IMR-90 (cell line): ENCODE data around the gene CIB2. TPM values are rescaled to one million over a fixed set of nuclear protein-coding genes. Genes with fewer than 3 reads are reported as not detected.

Experiments used
- ATAC-seq: fragments of 200-7000 bp; cut with Tn5 transposase; 2 replicates; pipeline ENCODE4 v1.9.1; 2020; ENCODE audit warnings: low read depth, mild to moderate bottlenecking, moderate library complexity
- BruUV-seq: library from RNA; stranded (reverse); fragments of 400-500 nt; replicated peaks from 2 replicates; lab custom pipeline; 2021; lab: Mats Ljungman, UMichigan
- CTCF ChIA-PET: fragments of 300-600 bp; formaldehyde crosslinking; extraction: SDS; loops from one replicate; lab custom pipeline; 2021; ENCODE audit warnings: antibody characterized with exemption; lab: Yijun Ruan, JAX
- POLR2A ChIA-PET: fragments of 300-600 bp; sonication (Branson Sonifier 250); formaldehyde crosslinking; loops from one replicate; lab custom pipeline; 2022; ENCODE audit warnings: antibody characterized with exemption; ENCODE audit not compliant: unreplicated experiment; lab: Charles Lee
- DNase-seq: peaks from one replicate; pipeline ENCODE4 v3.0.0; 2013
- H2AFZ ChIP-seq: replicated peaks from 2 replicates; pipeline ENCODE3; 2013; ENCODE audit warnings: low read length, mild to moderate bottlenecking; ENCODE audit not compliant: poor library complexity
- H2AK5ac ChIP-seq: 2 replicates; pipeline ENCODE4 v1.6.1; 2013; ENCODE audit warnings: low read depth, low read length, inconsistent platforms
- H2AK9ac ChIP-seq: replicated peaks from 2 replicates; pipeline ENCODE3; 2013; ENCODE audit warnings: mild to moderate bottlenecking, low read depth, low read length, moderate library complexity; ENCODE audit not compliant: poor library complexity
- H2BK120ac ChIP-seq: 2 replicates; pipeline ENCODE4 v1.6.1; 2013; ENCODE audit warnings: low read depth, low read length, inconsistent platforms
- H2BK15ac ChIP-seq: 3 replicates; pipeline ENCODE4 v1.6.1; 2013; ENCODE audit warnings: low read depth, low read length, inconsistent platforms
- H2BK20ac ChIP-seq: 2 replicates; pipeline ENCODE4 v1.6.1; 2013; ENCODE audit warnings: low read depth, mild to moderate bottlenecking, inconsistent platforms, low read length, moderate library complexity
- H2BK5ac ChIP-seq: 2 replicates; pipeline ENCODE4 v1.6.1; 2013; ENCODE audit warnings: mild to moderate bottlenecking, low read depth, low read length, inconsistent platforms; ENCODE audit not compliant: poor library complexity, severe bottlenecking
- H3K14ac ChIP-seq: replicated peaks from 2 replicates; pipeline ENCODE4 v1.6.1; 2013; ENCODE audit warnings: low read depth, low read length, inconsistent platforms
- H3K18ac ChIP-seq: 2 replicates; pipeline ENCODE4 v1.6.1; 2013; ENCODE audit warnings: low read depth, low read length, control low read depth
- H3K23ac ChIP-seq: 2 replicates; pipeline ENCODE4 v1.6.1; 2013; ENCODE audit warnings: low read depth, low read length, inconsistent platforms
- H3K27ac ChIP-seq: 2 replicates; pipeline ENCODE4 v1.5.1; 2013; ENCODE audit warnings: mild to moderate bottlenecking, control low read depth, low read length; ENCODE audit not compliant: insufficient read depth
- H3K27me3 ChIP-seq: 2 replicates; pipeline ENCODE4 v1.6.1; 2013; ENCODE audit warnings: low read length; ENCODE audit not compliant: control insufficient read depth, insufficient read depth
- H3K36me3 ChIP-seq: 2 replicates; pipeline ENCODE4 v1.6.1; 2013; ENCODE audit warnings: low read length, mixed read lengths; ENCODE audit not compliant: control insufficient read depth, insufficient read depth
- H3K4ac ChIP-seq: 2 replicates; pipeline ENCODE4 v1.6.1; 2013; ENCODE audit warnings: low read depth, low read length, inconsistent platforms
- H3K4me1 ChIP-seq: 2 replicates; pipeline ENCODE4 v1.6.1; 2013; ENCODE audit warnings: low read length, mixed read lengths; ENCODE audit not compliant: control insufficient read depth, insufficient read depth
- H3K4me2 ChIP-seq: 2 replicates; pipeline ENCODE4 v1.6.1; 2013; ENCODE audit warnings: low read depth, mild to moderate bottlenecking, control low read depth, low read length, moderate library complexity
- H3K4me3 ChIP-seq: 2 replicates; pipeline ENCODE4 v1.5.1; 2013; ENCODE audit warnings: low read depth, mild to moderate bottlenecking, control low read depth, low read length, moderate library complexity; ENCODE audit not compliant: insufficient read depth
- H3K56ac ChIP-seq: 2 replicates; pipeline ENCODE4 v1.6.1; 2013; ENCODE audit warnings: low read length, inconsistent platforms; ENCODE audit not compliant: insufficient read depth; ENCODE audit errors: extremely low read depth
- H3K79me1 ChIP-seq, 2 experiments: 2 replicates each; pipeline ENCODE4 v1.6.1; 2013; ENCODE audit warnings: low read length in 2 of 2, inconsistent platforms in 1 of 2, low read depth in 1 of 2
- H3K9ac ChIP-seq: 2 replicates; pipeline ENCODE4 v1.6.1; 2013; ENCODE audit warnings: low read depth, low read length, control low read depth
- H3K9me1 ChIP-seq: 2 replicates; pipeline ENCODE4 v1.6.1; 2013; ENCODE audit warnings: low read length, inconsistent platforms; ENCODE audit not compliant: insufficient read depth
- H3K9me3 ChIP-seq: 2 replicates; pipeline ENCODE4 v1.6.1; 2013; ENCODE audit warnings: low read length; ENCODE audit not compliant: control insufficient read depth, insufficient read depth
- H4K20me1 ChIP-seq: 2 replicates; pipeline ENCODE4 v1.6.1; 2013; ENCODE audit warnings: low read length, inconsistent platforms; ENCODE audit not compliant: insufficient read depth
- H4K5ac ChIP-seq: 2 replicates; pipeline ENCODE4 v1.6.1; 2013; ENCODE audit warnings: mild to moderate bottlenecking, low read depth, low read length, control low read depth
- H4K8ac ChIP-seq, 2 experiments: 2 replicates each; pipeline ENCODE4 v1.6.1; 2013; ENCODE audit warnings: low read depth in 2 of 2, low read length in 2 of 2, control low read depth in 1 of 2, inconsistent platforms in 1 of 2
- H4K91ac ChIP-seq: 2 replicates; pipeline ENCODE4 v1.6.1; 2013; ENCODE audit warnings: low read depth, low read length, inconsistent platforms; ENCODE audit not compliant: insufficient read depth
- BHLHE40 ChIP-seq: fragments of 150-350 bp; IDR thresholded peaks from 2 replicates; pipeline ENCODE4 v1.6.1; 2016; ENCODE audit warnings: mild to moderate bottlenecking, low read depth, low read length
- ELK1 ChIP-seq: fragments of 150-350 bp; IDR thresholded peaks from 2 replicates; pipeline ENCODE4 v1.6.1; 2016; ENCODE audit warnings: low read depth, mild to moderate bottlenecking, low read length, moderate library complexity, borderline replicate concordance
- MAFK ChIP-seq: IDR thresholded peaks from 2 replicates; pipeline ENCODE4 v1.6.1; 2012; ENCODE audit warnings: low read depth, low read length, improper control_type of control experiment
- MAZ ChIP-seq: IDR thresholded peaks from 2 replicates; pipeline ENCODE4 v1.6.1; 2012; ENCODE audit warnings: low read depth, mild to moderate bottlenecking, low read length, improper control_type of control experiment, moderate library complexity, borderline replicate concordance
- NFE2L2 ChIP-seq: fragments of 150-350 bp; IDR thresholded peaks from 2 replicates; pipeline ENCODE4 v1.6.1; 2016; ENCODE audit warnings: low read depth, mild to moderate bottlenecking, low read length
- POLR2A ChIP-seq: IDR thresholded peaks from 2 replicates; pipeline ENCODE4 v1.6.1; 2012; ENCODE audit warnings: mild to moderate bottlenecking, low read depth, low read length
- RFX5 ChIP-seq: IDR thresholded peaks from 2 replicates; pipeline ENCODE4 v1.8.0; 2012; ENCODE audit warnings: low read depth, mild to moderate bottlenecking, low read length, moderate library complexity
- SMC3 ChIP-seq: fragments of 150-350 bp; IDR thresholded peaks from 2 replicates; pipeline ENCODE4 v1.6.1; 2016; ENCODE audit warnings: low read depth, mild to moderate bottlenecking, antibody characterized with exemption, low read length, moderate library complexity
- USF2 ChIP-seq: fragments of 150-350 bp; IDR thresholded peaks from 2 replicates; pipeline ENCODE4 v1.6.1; 2017; ENCODE audit warnings: mild to moderate bottlenecking, antibody characterized with exemption, low read length, low read depth
- WGBS, 2 experiments: methylation state at CpG; one replicate each; pipeline versions ENCODE4 v1.1.5 to v1.1.7; 2013; ENCODE audit warnings: missing lambda C conversion rate in 2 of 2; ENCODE audit not compliant: insufficient read length in 1 of 2; ENCODE audit errors: extremely low coverage in 2 of 2; 5-methylcytosine and 5-hydroxymethylcytosine counted together
- dilution Hi-C: fragments of 300-500 bp; cut with HindIII; formaldehyde crosslinking; loops from one replicate; pipeline ENCODE4 v1.14.3; 2018; ENCODE audit warnings: low sequenced_read_pairs; ENCODE audit not compliant: unreplicated experiment
- in situ Hi-C: fragments of 300-500 bp; cut with MboI; formaldehyde crosslinking; loops from 3 replicates; pipeline ENCODE4 v1.14.3; 2019; ENCODE audit warnings: low sequenced_read_pairs, inconsistent platforms, mixed read lengths
- intact Hi-C: fragments of 100-400 bp; cut with micrococcal nuclease; formaldehyde crosslinking; loops from 2 replicates; pipeline ENCODE4 v1.10.0; 2022
- polyA plus RNA-seq, 3 experiments: library from polyadenylated mRNA; depleted of rRNA; stranded (reverse); fragments of >200 nt; gene quantifications; 2 replicates each; pipeline ENCODE4 v1.2.3, GENCODE V29; 2012; ENCODE audit warnings: low replicate concordance in 1 of 3
- total RNA-seq: library from RNA; depleted of rRNA; stranded (reverse); fragments of >200 nt; gene quantifications from 2 replicates; pipeline ENCODE4 v1.2.3, GENCODE V29; 2012

Gene CIB2
- total and polyA plus RNA-seq, 2 of the 4 experiments (the other 2 are of a cell fraction) = 2.2 to 2.4 TPM

- in situ Hi-C loops = no loop called here
- no peaks in the 10 kb centered on the region for H3K36me3 ChIP-seq
- no peak overlapping the region for H3K23ac ChIP-seq
- peaks cover 4% of the 10 kb centered on the region for H3K4me1 ChIP-seq
- H2BK20ac ChIP-seq = no peak overlapping the region
- TF ChIP-seq MAFK = no peak
- no peak for TF ChIP-seq NFE2L2
- TF ChIP-seq RFX5 = no peak
- TF ChIP-seq MAZ = no peak
- TF ChIP-seq SMC3 = no peak
- no peak for TF ChIP-seq POLR2A
- no peak for TF ChIP-seq USF2
- no peak for TF ChIP-seq ELK1
- no peak for TF ChIP-seq BHLHE40
- no peak overlapping the region for H2AK9ac ChIP-seq
- ChIA-PET POLR2A (no interaction called here), CTCF (no interaction called here)
- H3K56ac ChIP-seq = no peak overlapping the region
- 0 out of 2 replicates have a peak overlapping the region, but pooled peaks have one; percentile 62 for H2AK5ac ChIP-seq
- H3K9ac ChIP-seq = no peak overlapping the region
- no peaks in the 10 kb centered on the region for H3K79me1 ChIP-seq
- 0 out of 2 replicates have a peak, but pooled peaks cover 6% of the 10 kb centered on the region for H4K20me1 ChIP-seq
- peak; percentile 8; the same call in 1 of the 2 replicates for ATAC-seq
- no TSS peak for BruUV-seq
- H2BK15ac ChIP-seq = no peak overlapping the region
- H3K9me3 ChIP-seq = no peaks in the 10 kb centered on the region
- H2BK120ac ChIP-seq = no peak overlapping the region
- H4K8ac ChIP-seq = no peak overlapping the region
- no peak for DNase-seq
- H3K9me1 ChIP-seq = peaks cover 3% of the 10 kb centered on the region
- H2BK5ac ChIP-seq = no peak overlapping the region
- no peak overlapping the region for H2AFZ ChIP-seq
- intact Hi-C loops = no loop called here
- H3K27me3 ChIP-seq = peaks cover 12% of the 10 kb centered on the region; the same call in 1 of the 2 replicates
- no peak overlapping the region for H3K18ac ChIP-seq
- WGBS, 2 experiments = no CpG with 5 or more reads among the region's 2 CpGs
- H4K5ac ChIP-seq = no peak overlapping the region
- H3K4ac ChIP-seq = no peak overlapping the region
- dilution Hi-C loops = no loop called here
- H3K4me3 ChIP-seq = no peak overlapping the region
- H3K14ac ChIP-seq = no peak overlapping the region
- no peak overlapping the region for H3K4me2 ChIP-seq
- H3K27ac ChIP-seq = no peak overlapping the region
- H4K91ac ChIP-seq = no peak overlapping the region
These were observed 3.4 kb downstream of the CIB2 start for GRCh38 chr15:78127882-78128281.
